SK-N-SH treated with all-trans-retinoic acid at 6 μM for 48 hours (cell line): Measurements from ENCODE around the gene SCN2B.
A peak's percentile ranks its signal among the peaks of the same experiment; 100 is the strongest.

Source experiments
- ATAC-seq: fragments of 200-7000 bp; cut with Tn5 transposase; 3 replicates; pipeline ENCODE4 v1.9.1; 2020; ENCODE audit warnings: mild to moderate bottlenecking, moderate library complexity
- CSDC2 ChIP-seq: fragments of 250-450 bp; sonication (Bioruptor Pico); IDR thresholded peaks from 2 replicates; pipeline ENCODE4 v1.5.0; 2020; ENCODE audit warnings: mild to moderate bottlenecking, moderate library complexity
- ESRRG ChIP-seq: fragments of 250-450 bp; sonication (Bioruptor Pico); IDR thresholded peaks from 2 replicates; pipeline ENCODE4 v1.6.1; 2021; ENCODE audit warnings: mild to moderate bottlenecking
- GLIS3 ChIP-seq: fragments of 250-450 bp; sonication (Bioruptor Pico); IDR thresholded peaks from 2 replicates; pipeline ENCODE4 v1.5.0; 2020; ENCODE audit warnings: mild to moderate bottlenecking, moderate library complexity
- ISL1 ChIP-seq: fragments of 250-450 bp; sonication (Bioruptor Pico); IDR thresholded peaks from 2 replicates; pipeline ENCODE4 v2.1.2; 2022; ENCODE audit warnings: mild to moderate bottlenecking, moderate library complexity
- PPARA ChIP-seq: fragments of 250-450 bp; sonication (Bioruptor Pico); IDR thresholded peaks from 2 replicates; pipeline ENCODE4 v1.5.0; 2020; ENCODE audit warnings: mild to moderate bottlenecking, borderline replicate concordance
- RARB ChIP-seq: fragments of 250-450 bp; sonication (Bioruptor Pico); IDR thresholded peaks from 2 replicates; pipeline ENCODE4 v1.8.0; 2021; ENCODE audit warnings: mild to moderate bottlenecking, moderate library complexity
- SNAI2 ChIP-seq: fragments of 250-450 bp; sonication (Bioruptor Pico); IDR thresholded peaks from 2 replicates; pipeline ENCODE4 v1.5.0; 2020; ENCODE audit warnings: mild to moderate bottlenecking, moderate library complexity
- TCF4 ChIP-seq: fragments of 250-450 bp; sonication (Bioruptor Pico); IDR thresholded peaks from 2 replicates; pipeline ENCODE4 v1.8.0; 2021; ENCODE audit warnings: mild to moderate bottlenecking, moderate library complexity, borderline replicate concordance
- TOX ChIP-seq: fragments of 250-450 bp; sonication (Bioruptor Pico); IDR thresholded peaks from 2 replicates; pipeline ENCODE4 v1.8.0; 2021; ENCODE audit warnings: mild to moderate bottlenecking, moderate library complexity, borderline replicate concordance
- ZC3H10 ChIP-seq: fragments of 250-450 bp; sonication (Bioruptor Pico); IDR thresholded peaks from 2 replicates; pipeline ENCODE4 v1.5.1; 2021; ENCODE audit warnings: mild to moderate bottlenecking, moderate library complexity
- ZFP3 ChIP-seq: fragments of 250-450 bp; sonication (Bioruptor Pico); IDR thresholded peaks from 2 replicates; pipeline ENCODE4 v1.5.0; 2020; ENCODE audit warnings: mild to moderate bottlenecking, moderate library complexity
- ZFP30 ChIP-seq: fragments of 450-650 bp; formaldehyde crosslinking; IDR thresholded peaks from 2 replicates; pipeline ENCODE4 v1.5.0; 2022; ENCODE audit warnings: mild to moderate bottlenecking, moderate library complexity
- ZNF565 ChIP-seq: fragments of 450-650 bp; formaldehyde crosslinking; conservative IDR thresholded peaks from 2 replicates; pipeline ENCODE4 v1.5.0; 2020; ENCODE audit warnings: low read depth, mild to moderate bottlenecking, moderate library complexity
- ZNF70 ChIP-seq: fragments of 450-650 bp; formaldehyde crosslinking; IDR thresholded peaks from 2 replicates; pipeline ENCODE4 v1.5.0; 2020; ENCODE audit warnings: mild to moderate bottlenecking, moderate library complexity
- ZNF8 ChIP-seq: fragments of 450-650 bp; formaldehyde crosslinking; IDR thresholded peaks from 2 replicates; pipeline ENCODE4 v1.5.0; 2020; ENCODE audit warnings: mild to moderate bottlenecking, moderate library complexity
- TF ChIP-seq, protein P1 (sequence below): fragments of 250-450 bp; sonication (Bioruptor Pico); IDR thresholded peaks from 2 replicates; pipeline ENCODE4 v1.8.0; 2021; ENCODE audit warnings: low read depth, mild to moderate bottlenecking, moderate library complexity, borderline replicate concordance
- TF ChIP-seq, protein P2 (sequence below): fragments of 250-450 bp; sonication (Bioruptor Pico); IDR thresholded peaks from 2 replicates; pipeline ENCODE4 v1.5.1; 2021; ENCODE audit warnings: mild to moderate bottlenecking, moderate library complexity
- TF ChIP-seq, protein P3 (sequence below): fragments of 250-450 bp; sonication (Bioruptor Pico); IDR thresholded peaks from 2 replicates; pipeline ENCODE4 v1.5.1; 2020; ENCODE audit warnings: low read depth, mild to moderate bottlenecking, moderate library complexity
- TF ChIP-seq, protein P4 (sequence below): fragments of 250-450 bp; sonication (Bioruptor Pico); IDR thresholded peaks from 2 replicates; pipeline ENCODE4 v1.8.0; 2020; ENCODE audit warnings: mild to moderate bottlenecking, moderate library complexity, borderline replicate concordance
- TF ChIP-seq, protein P5 (sequence below): fragments of 250-450 bp; sonication (Bioruptor Pico); IDR thresholded peaks from 2 replicates; pipeline ENCODE4 v1.5.0; 2020; ENCODE audit warnings: mild to moderate bottlenecking, moderate library complexity

SCN2B gene

DNA sequence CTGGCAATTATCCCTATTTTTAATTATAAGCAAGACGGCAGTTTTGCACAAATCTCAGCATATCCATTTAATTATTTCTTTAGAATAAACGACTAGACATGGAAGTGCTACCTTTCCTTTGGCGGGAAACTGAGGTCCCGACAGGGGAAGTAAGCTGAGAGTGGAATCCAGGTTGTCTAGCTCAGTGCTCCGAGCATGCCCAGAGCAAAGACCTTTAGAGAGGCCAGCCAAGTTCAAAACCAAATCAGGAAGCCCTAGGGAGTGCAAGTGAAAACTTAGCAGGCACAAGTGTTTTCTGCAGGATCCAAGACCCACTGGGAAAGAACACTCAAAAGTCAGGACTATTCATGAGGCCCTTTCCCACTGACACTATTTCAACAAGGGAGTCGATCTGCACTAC, 22.7 kb upstream of the SCN2B start:
- no peak for TF ChIP-seq ISL1 (CRISPR knock-in tag)
- no peak for TF ChIP-seq ZFP3 (CRISPR knock-in tag)
- no peak for TF ChIP-seq CSDC2 (CRISPR knock-in tag)
- TF ChIP-seq ESRRG (CRISPR knock-in tag) = no peak
- TF ChIP-seq, protein P1, sequence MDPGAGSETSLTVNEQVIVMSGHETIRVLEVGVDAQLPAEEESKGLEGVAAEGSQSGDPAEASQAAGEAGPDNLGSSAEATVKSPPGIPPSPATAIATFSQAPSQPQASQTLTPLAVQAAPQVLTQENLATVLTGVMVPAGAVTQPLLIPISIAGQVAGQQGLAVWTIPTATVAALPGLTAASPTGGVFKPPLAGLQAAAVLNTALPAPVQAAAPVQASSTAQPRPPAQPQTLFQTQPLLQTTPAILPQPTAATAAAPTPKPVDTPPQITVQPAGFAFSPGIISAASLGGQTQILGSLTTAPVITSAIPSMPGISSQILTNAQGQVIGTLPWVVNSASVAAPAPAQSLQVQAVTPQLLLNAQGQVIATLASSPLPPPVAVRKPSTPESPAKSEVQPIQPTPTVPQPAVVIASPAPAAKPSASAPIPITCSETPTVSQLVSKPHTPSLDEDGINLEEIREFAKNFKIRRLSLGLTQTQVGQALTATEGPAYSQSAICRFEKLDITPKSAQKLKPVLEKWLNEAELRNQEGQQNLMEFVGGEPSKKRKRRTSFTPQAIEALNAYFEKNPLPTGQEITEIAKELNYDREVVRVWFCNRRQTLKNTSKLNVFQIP (CRISPR knock-in tag) = no peak
- no peak for TF ChIP-seq ZNF565
- no peak for TF ChIP-seq GLIS3
- no peak for TF ChIP-seq ZNF70 (CRISPR knock-in tag)
- no peak for TF ChIP-seq ZNF8 (CRISPR knock-in tag)
- TF ChIP-seq, protein P2, sequence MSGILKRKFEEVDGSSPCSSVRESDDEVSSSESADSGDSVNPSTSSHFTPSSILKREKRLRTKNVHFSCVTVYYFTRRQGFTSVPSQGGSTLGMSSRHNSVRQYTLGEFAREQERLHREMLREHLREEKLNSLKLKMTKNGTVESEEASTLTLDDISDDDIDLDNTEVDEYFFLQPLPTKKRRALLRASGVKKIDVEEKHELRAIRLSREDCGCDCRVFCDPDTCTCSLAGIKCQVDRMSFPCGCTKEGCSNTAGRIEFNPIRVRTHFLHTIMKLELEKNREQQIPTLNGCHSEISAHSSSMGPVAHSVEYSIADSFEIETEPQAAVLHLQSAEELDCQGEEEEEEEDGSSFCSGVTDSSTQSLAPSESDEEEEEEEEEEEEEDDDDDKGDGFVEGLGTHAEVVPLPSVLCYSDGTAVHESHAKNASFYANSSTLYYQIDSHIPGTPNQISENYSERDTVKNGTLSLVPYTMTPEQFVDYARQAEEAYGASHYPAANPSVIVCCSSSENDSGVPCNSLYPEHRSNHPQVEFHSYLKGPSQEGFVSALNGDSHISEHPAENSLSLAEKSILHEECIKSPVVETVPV = no peak
- TF ChIP-seq, protein P3, sequence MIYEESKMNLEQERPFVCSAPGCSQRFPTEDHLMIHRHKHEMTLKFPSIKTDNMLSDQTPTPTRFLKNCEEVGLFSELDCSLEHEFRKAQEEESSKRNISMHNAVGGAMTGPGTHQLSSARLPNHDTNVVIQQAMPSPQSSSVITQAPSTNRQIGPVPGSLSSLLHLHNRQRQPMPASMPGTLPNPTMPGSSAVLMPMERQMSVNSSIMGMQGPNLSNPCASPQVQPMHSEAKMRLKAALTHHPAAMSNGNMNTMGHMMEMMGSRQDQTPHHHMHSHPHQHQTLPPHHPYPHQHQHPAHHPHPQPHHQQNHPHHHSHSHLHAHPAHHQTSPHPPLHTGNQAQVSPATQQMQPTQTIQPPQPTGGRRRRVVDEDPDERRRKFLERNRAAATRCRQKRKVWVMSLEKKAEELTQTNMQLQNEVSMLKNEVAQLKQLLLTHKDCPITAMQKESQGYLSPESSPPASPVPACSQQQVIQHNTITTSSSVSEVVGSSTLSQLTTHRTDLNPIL = no peak
- TF ChIP-seq TCF4 = no peak
- TF ChIP-seq, protein P4, sequence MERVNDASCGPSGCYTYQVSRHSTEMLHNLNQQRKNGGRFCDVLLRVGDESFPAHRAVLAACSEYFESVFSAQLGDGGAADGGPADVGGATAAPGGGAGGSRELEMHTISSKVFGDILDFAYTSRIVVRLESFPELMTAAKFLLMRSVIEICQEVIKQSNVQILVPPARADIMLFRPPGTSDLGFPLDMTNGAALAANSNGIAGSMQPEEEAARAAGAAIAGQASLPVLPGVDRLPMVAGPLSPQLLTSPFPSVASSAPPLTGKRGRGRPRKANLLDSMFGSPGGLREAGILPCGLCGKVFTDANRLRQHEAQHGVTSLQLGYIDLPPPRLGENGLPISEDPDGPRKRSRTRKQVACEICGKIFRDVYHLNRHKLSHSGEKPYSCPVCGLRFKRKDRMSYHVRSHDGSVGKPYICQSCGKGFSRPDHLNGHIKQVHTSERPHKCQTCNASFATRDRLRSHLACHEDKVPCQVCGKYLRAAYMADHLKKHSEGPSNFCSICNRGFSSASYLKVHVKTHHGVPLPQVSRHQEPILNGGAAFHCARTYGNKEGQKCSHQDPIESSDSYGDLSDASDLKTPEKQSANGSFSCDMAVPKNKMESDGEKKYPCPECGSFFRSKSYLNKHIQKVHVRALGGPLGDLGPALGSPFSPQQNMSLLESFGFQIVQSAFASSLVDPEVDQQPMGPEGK (CRISPR knock-in tag) = no peak
- TF ChIP-seq ZC3H10 (CRISPR knock-in tag) = no peak
- TF ChIP-seq SNAI2 (CRISPR knock-in tag) = no peak
- TF ChIP-seq, protein P5, sequence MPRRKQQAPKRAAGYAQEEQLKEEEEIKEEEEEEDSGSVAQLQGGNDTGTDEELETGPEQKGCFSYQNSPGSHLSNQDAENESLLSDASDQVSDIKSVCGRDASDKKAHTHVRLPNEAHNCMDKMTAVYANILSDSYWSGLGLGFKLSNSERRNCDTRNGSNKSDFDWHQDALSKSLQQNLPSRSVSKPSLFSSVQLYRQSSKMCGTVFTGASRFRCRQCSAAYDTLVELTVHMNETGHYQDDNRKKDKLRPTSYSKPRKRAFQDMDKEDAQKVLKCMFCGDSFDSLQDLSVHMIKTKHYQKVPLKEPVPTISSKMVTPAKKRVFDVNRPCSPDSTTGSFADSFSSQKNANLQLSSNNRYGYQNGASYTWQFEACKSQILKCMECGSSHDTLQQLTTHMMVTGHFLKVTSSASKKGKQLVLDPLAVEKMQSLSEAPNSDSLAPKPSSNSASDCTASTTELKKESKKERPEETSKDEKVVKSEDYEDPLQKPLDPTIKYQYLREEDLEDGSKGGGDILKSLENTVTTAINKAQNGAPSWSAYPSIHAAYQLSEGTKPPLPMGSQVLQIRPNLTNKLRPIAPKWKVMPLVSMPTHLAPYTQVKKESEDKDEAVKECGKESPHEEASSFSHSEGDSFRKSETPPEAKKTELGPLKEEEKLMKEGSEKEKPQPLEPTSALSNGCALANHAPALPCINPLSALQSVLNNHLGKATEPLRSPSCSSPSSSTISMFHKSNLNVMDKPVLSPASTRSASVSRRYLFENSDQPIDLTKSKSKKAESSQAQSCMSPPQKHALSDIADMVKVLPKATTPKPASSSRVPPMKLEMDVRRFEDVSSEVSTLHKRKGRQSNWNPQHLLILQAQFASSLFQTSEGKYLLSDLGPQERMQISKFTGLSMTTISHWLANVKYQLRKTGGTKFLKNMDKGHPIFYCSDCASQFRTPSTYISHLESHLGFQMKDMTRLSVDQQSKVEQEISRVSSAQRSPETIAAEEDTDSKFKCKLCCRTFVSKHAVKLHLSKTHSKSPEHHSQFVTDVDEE (CRISPR knock-in tag) = no peak
- no peak for TF ChIP-seq RARB (CRISPR knock-in tag)
- TF ChIP-seq PPARA (CRISPR knock-in tag) = no peak
- TF ChIP-seq TOX (CRISPR knock-in tag) = no peak
- TF ChIP-seq, all 23 proteins: peak for 0
- ATAC-seq = no peak

DNA sequence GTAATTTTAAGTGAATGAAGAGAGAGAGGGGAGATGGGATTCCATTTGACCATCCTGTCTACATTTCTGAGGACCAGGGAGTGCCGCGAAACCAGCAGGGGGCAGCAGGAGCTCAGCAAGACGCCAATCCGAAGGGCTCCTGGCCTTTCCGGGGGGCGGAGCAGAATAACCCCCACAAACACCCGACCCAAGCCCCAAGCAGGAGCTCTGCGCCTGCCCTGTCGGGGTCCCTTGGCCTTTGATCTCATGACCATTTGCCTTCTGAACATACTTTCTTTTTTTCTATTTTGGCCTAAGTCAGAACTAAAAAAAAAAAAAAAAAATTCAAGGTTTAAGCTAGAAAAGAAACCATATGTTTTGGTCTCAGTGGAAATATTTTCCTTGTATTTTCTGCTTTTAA, 21.9 kb upstream of the SCN2B start:
- ATAC-seq = peak; percentile 97
- TF ChIP-seq ZFP3 (CRISPR knock-in tag) = no peak
- TF ChIP-seq, protein P5 (CRISPR knock-in tag) = no peak
- no peak for TF ChIP-seq TCF4
- no peak for TF ChIP-seq ZNF70 (CRISPR knock-in tag)
- no peak for TF ChIP-seq ZFP30 (CRISPR knock-in tag)
- TF ChIP-seq ZC3H10 (CRISPR knock-in tag) = no peak
- no peak for TF ChIP-seq ISL1 (CRISPR knock-in tag)
- TF ChIP-seq, protein P2 = no peak
- TF ChIP-seq, protein P3 = no peak
- no peak for TF ChIP-seq RARB (CRISPR knock-in tag)
- TF ChIP-seq GLIS3 = no peak
- TF ChIP-seq PPARA (CRISPR knock-in tag) = no peak
- TF ChIP-seq, protein P4 (CRISPR knock-in tag) = no peak
